Islet precursor cell (in vitro differentiated cells): ENCODE data around the gene GMDS.

ENCODE experiments used
- DNase-seq: peaks from one replicate; pipeline ENCODE4 v3.0.0-alpha.2; 2018

GMDS gene

GRCh38 chr6:1884313-1884712 lies 361.1 kb downstream of the GMDS start:
- DNase-seq, result no peak

- no peak for DNase-seq
Measured at GRCh38 chr6:1878330-1878729, 367.1 kb downstream of the GMDS start.

GRCh38 chr6:1873781-1874180 lies 371.6 kb downstream of the GMDS start:
- no peak for DNase-seq

DNA sequence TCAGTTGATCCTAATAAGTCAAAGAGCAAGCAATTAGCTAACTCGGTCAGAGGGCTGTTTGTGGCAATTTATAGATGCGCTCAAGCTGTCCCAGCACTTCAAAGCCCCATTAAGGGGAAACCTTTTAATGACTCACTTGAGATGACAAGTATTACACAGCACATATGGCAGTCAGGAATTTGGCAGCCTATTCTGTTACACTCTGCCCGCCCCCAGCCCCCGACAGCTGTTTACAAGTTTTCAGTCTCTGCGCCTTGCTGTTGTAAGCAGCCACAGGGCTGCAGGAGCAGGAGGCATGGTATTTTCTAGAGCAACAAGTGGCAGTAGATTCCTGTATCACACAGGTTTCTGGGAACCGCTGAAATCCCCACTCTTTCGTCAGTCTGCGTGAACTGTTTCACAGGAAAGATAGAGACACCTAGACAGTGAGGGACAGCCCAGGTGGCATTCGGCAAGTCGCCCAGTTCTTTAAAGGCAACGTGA lies 372.7 kb downstream of the GMDS start:
- DNase-seq, result peak; percentile 97

GRCh38 chr6:1871724-1872315 lies 373.6 kb downstream of the GMDS start:
- DNase-seq, result peak; percentile 82

DNA sequence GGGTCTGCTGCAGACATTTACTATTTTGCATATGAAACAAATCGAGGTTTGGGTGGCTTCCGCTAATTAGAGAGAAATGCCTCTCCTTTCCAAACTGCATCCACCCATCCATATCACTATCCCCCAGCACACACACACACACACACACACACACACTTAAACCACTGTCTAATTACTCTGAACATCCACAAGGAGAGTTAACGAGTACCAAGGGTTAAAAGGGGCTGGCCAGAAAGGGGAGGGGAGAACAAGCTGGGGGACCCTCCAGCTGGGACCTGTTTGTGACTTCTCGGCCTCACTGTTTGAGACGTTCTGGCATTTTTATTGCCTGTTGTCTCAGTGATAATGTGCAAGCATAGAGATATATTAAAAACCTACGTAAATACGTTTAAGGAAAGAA lies 374.5 kb downstream of the GMDS start:
- DNase-seq, result peak; percentile 66

GRCh38 chr6:1870251-1870650 lies 375.2 kb downstream of the GMDS start:
- DNase-seq, result no peak

- peak; percentile 67 for DNase-seq
Measured at GRCh38 chr6:1869769-1870168, 375.6 kb downstream of the GMDS start.

DNA sequence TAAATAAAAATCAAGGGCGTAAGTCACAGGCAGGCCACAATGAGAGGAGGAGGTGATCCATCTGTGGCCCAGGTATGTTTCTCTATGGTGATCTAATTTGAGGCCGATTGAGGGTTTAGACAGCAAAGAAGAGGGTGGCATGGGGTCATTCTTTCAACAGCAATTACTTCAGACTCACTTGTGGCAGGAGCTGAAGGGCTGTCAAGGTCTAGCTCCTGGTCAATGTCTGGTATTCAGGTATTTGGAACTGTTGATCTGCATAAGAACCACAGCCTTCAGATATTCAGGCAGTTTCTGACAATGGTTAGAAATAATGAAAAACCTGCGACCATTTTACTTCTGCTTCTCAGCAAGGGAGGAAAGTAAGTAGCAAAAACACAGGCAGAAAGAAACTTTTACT lies 376.1 kb downstream of the GMDS start:
- no peak for DNase-seq

DNA sequence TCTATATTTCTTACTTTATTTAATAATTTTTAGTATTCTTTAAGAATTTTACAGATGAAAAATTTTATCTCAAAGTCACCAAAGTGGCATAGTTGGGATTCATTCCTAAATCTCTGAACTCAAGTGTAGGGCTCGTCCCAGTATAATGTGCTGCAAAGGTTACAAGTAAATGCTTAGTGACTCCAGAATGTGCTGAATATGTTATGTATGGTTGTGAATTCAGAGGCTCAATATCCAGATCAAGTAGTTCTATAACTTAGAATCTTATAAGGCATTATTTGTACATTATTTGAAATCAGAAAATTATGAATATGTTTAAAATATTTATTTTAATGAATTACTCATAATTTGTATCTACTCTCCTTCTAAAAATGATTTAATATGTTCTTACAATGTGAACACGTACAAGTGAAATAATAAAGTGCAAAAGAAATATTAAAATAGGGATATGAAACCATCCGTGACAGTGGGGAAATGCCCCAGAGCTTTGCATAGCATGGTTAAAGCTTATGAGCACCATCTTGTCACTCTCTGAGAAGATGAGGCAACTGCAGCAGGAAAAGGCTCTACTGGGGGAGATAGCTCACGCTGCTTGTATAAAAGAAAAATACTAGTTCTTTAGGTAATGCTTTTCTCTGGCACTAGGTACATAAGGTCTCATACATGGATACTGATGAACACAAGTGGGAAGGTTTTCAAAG lies 376.7 kb downstream of the GMDS start:
- DNase-seq, result no peak

DNA sequence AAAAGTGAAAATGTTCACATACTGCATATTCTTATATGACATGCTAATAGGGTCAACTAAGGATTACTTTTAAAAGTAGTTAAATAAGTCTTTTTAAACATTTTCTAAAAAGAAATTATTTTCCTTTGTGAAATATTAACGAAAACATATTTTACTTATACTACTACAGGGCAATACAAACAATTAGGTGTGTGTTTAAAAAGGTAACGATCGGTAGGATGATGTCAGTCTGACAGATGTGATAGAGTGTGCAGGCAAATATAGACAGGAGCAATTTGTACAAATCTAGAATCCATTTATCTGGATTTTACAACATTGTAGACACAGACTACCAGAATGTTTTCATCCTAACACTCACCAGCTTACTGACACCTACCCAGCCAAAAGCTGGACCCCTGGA lies 378.2 kb downstream of the GMDS start:
- no peak for DNase-seq

- peak; percentile 77 for DNase-seq
Measured at GRCh38 chr6:1865585-1865984, 379.8 kb downstream of the GMDS start.

DNA sequence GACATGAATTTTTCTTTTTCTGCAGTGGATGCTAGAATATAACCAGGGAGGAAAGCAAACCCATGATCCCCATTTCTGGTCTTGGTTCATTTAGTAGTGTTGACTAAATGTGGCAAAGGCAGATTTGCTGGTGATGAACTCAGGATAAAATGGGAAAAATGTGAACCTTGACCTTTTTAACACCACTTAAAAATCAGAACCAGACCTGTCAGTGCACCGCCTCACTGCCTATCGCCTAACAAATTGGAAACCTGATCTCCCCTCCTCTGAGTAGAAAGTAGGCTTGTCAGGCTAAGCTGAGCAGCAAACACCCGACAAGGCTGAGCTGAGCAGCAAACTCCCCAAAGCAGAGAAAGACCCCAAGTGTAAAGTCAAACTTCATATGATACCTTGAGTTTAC lies 380.9 kb downstream of the GMDS start:
- DNase-seq, result peak; percentile 75

DNA sequence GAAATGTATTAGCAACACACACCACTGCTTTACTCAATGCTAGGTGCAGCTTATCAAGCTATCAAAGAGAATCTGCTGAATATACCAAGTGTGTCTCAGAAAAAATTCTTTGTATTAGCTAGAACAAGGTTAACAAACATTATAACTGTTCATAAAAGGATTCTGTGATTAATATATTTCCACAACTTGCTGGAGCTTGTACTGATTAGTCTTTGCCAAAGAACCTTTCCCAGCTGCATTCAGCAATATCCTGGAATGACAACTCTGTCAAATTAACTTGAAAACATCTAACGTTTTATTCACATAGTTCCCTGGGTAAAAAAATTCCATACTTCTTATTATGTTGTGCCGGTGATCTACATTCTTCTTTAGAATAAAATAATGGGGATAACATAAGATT lies 383.0 kb downstream of the GMDS start:
- no peak for DNase-seq

- DNase-seq, result no peak
Measured at GRCh38 chr6:1860756-1861348, 384.6 kb downstream of the GMDS start.

- DNase-seq, result peak; percentile 72
Measured at GRCh38 chr6:1858859-1859258, 386.5 kb downstream of the GMDS start.

DNA sequence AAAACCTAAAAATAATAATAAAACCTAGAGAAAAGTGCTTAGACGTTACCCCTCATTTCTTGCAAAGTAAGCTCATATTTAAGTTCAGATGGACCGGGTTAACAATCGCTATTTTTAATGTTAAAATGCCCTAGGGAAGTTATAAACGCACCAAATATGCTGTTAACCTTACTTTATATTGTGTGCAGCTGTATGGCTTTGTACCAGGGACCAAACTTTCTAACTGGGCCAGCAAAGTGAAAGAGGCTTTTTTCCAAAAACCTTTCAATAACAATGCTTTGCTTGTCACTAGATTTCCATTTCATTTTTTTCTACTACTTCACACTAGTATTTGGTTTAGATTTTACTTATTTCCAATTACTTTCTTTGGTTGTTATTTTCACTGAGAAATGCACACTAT lies 387.2 kb downstream of the GMDS start:
- DNase-seq, result no peak

GRCh38 chr6:1856381-1856780 lies 389.0 kb downstream of the GMDS start:
- DNase-seq, result no peak

- no peak for DNase-seq
Measured at GRCh38 chr6:1855890-1856289, 389.5 kb downstream of the GMDS start.

DNA sequence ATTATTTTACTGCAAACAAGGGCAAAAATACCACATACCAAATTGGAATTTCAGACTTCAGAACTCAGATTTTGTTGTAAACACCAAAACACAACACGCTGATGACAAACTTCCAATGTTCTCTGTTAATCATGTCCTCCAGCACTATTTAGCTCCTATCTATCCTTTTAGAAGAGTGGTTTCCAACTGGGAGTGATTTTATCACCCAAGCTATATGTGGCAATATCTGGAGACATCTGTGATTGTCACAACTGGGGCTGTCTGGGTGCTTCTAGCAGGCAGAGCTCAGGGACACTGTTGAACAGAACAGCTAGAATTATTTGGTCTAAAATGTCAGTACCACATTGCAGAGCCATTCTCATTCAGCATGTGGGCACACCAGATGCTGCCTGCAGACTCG lies 391.1 kb downstream of the GMDS start:
- DNase-seq, result no peak

GRCh38 chr6:1853761-1854160 lies 391.6 kb downstream of the GMDS start:
- no peak for DNase-seq

- no peak for DNase-seq
Measured at GRCh38 chr6:1851681-1852456, 393.5 kb downstream of the GMDS start.

GRCh38 chr6:1850840-1851157 lies 394.6 kb downstream of the GMDS start:
- no peak for DNase-seq
